HepG2 (cell line): ENCODE measurements around the gene LRRC3. TPM values are rescaled to one million over a fixed set of nuclear protein-coding genes. Genes with fewer than 3 reads are reported as not detected.

Source experiments
- AGO2 ChIP-seq: fragments of 200-400 bp; formaldehyde crosslinking; optimal IDR thresholded peaks from 2 replicates; pipeline ENCODE3; 2017; ENCODE audit warnings: mild to moderate bottlenecking, low read depth, low read length, moderate library complexity
- ATF2 ChIP-seq: sonication (generic); formaldehyde crosslinking; IDR thresholded peaks from 2 replicates; pipeline ENCODE4 v1.4.0; 2020; ENCODE audit warnings: missing genetic modification reagents
- ATF7 ChIP-seq, 2 experiments: fragments of 450-650 bp in 1 of 2; sonication (generic) in 1 of 2; formaldehyde crosslinking in 1 of 2; IDR thresholded peaks; 2 replicates each; pipeline versions ENCODE4 v1.4.0 to v1.6.1; 2016 to 2020; ENCODE audit warnings: antibody characterized with exemption in 1 of 2, mild to moderate bottlenecking in 1 of 2, missing genetic modification reagents in 1 of 2
- HMG20B ChIP-seq: conservative IDR thresholded peaks from 2 replicates; pipeline ENCODE4 v1.6.1; 2016; ENCODE audit warnings: missing genetic modification reagents, missing compliant biosample characterization
- HOXA5 ChIP-seq: sonication (generic); formaldehyde crosslinking; IDR thresholded peaks from 2 replicates; pipeline ENCODE4 v1.4.0; 2020; ENCODE audit warnings: missing genetic modification reagents
- KDM2A ChIP-seq: sonication (generic); formaldehyde crosslinking; IDR thresholded peaks from 2 replicates; pipeline ENCODE4 v1.4.0; 2020; ENCODE audit warnings: low read depth, missing genetic modification reagents, borderline replicate concordance
- MIXL1 ChIP-seq: IDR thresholded peaks from 2 replicates; pipeline ENCODE4 v1.6.1; 2016
- MTF1 ChIP-seq: sonication (generic); formaldehyde crosslinking; IDR thresholded peaks from 2 replicates; pipeline ENCODE4 v1.5.0; 2020; ENCODE audit warnings: missing genetic modification reagents
- PCBP2 ChIP-seq: fragments of 200-400 bp; formaldehyde crosslinking; optimal IDR thresholded peaks from 2 replicates; pipeline ENCODE3; 2018; ENCODE audit warnings: low read length, low read depth; ENCODE audit not compliant: poor library complexity, severe bottlenecking
- RFXAP ChIP-seq: sonication (generic); formaldehyde crosslinking; IDR thresholded peaks from 2 replicates; pipeline ENCODE4 v1.4.0; 2020; ENCODE audit warnings: missing genetic modification reagents, borderline replicate concordance
- THAP11 ChIP-seq: IDR thresholded peaks from 2 replicates; pipeline ENCODE4 v1.6.1; 2016; ENCODE audit warnings: missing biosample characterization, missing genetic modification reagents
- ZNF225 ChIP-seq: sonication (generic); formaldehyde crosslinking; IDR thresholded peaks from 2 replicates; pipeline ENCODE4 v1.4.0; 2020; ENCODE audit warnings: mild to moderate bottlenecking, missing genetic modification reagents
- ZNF382 ChIP-seq: sonication (generic); formaldehyde crosslinking; IDR thresholded peaks from 2 replicates; pipeline ENCODE4 v1.5.0; 2020; ENCODE audit warnings: missing genetic modification reagents, mild to moderate bottlenecking, borderline replicate concordance
- ZNF441 ChIP-seq: sonication (generic); formaldehyde crosslinking; IDR thresholded peaks from 2 replicates; pipeline ENCODE4 v1.7.0; 2021; ENCODE audit warnings: missing genetic modification reagents, borderline replicate concordance
- ZNF75D ChIP-seq: sonication (generic); formaldehyde crosslinking; IDR thresholded peaks from 2 replicates; pipeline ENCODE4 v1.8.1; 2023; ENCODE audit warnings: missing genetic modification reagents, mild to moderate bottlenecking, borderline replicate concordance
- polyA plus RNA-seq, 8 experiments: library from polyadenylated mRNA; depleted of rRNA in 3 of 8; stranded (reverse) in 7 of 8; unstranded in 1 of 8; fragments of >200 nt; fragmentation: Illumina TruSeq in 4 of 8; extraction: Trizol in 4 of 8; gene quantifications; 2 replicates each; pipeline versions ENCODE4 v1.2.1 to v1.2.3, GENCODE V29; 2011 to 2016; ENCODE audit warnings: low read depth in 4 of 8, missing spikeins in 1 of 8, mixed read lengths in 1 of 8; ENCODE audit not compliant: insufficient read depth in 1 of 8
- total RNA-seq, 5 experiments: library from RNA; depleted of rRNA; stranded (reverse); fragments of >200 nt; fragmentation: Illumina TruSeq; extraction: Trizol; gene quantifications; 2 replicates each; pipeline ENCODE4 v1.2.3, GENCODE V29; 2016; ENCODE audit warnings: low read depth in 1 of 5
- TF ChIP-seq, protein P1 (sequence below): sonication (generic); formaldehyde crosslinking; IDR thresholded peaks from 2 replicates; pipeline ENCODE4 v1.8.1; 2023; ENCODE audit warnings: mild to moderate bottlenecking, inconsistent platforms, moderate library complexity, missing genetic modification reagents, borderline replicate concordance
- TF ChIP-seq, protein P2 (sequence below): IDR thresholded peaks from 2 replicates; pipeline ENCODE4 v1.6.1; 2012; ENCODE audit warnings: inconsistent platforms
- TF ChIP-seq, protein P3 (sequence below): sonication (generic); formaldehyde crosslinking; IDR thresholded peaks from 2 replicates; pipeline ENCODE4 v1.8.0; 2023; ENCODE audit warnings: mild to moderate bottlenecking, missing genetic modification reagents
- TF ChIP-seq, protein P4 (sequence below): sonication (generic); formaldehyde crosslinking; IDR thresholded peaks from 2 replicates; pipeline ENCODE4 v1.4.0; 2020; ENCODE audit warnings: low read depth, mild to moderate bottlenecking, missing genetic modification reagents
- TF ChIP-seq, protein P5 (sequence below): sonication (generic); formaldehyde crosslinking; IDR thresholded peaks from 2 replicates; pipeline ENCODE4 v1.4.0; 2020; ENCODE audit warnings: low read depth, mild to moderate bottlenecking, missing genetic modification reagents
- TF ChIP-seq, protein P6 (sequence below): sonication (generic); formaldehyde crosslinking; IDR thresholded peaks from 2 replicates; pipeline ENCODE4 v1.8.1; 2023; ENCODE audit warnings: missing genetic modification reagents, inconsistent platforms, borderline replicate concordance

Gene LRRC3
- total and polyA plus RNA-seq, 2 of the 13 experiments (the other 11 are each of a cell fraction or from before 2014, with no cell fraction given) = 4.8 to 16.5 TPM

- TF ChIP-seq, protein P1, sequence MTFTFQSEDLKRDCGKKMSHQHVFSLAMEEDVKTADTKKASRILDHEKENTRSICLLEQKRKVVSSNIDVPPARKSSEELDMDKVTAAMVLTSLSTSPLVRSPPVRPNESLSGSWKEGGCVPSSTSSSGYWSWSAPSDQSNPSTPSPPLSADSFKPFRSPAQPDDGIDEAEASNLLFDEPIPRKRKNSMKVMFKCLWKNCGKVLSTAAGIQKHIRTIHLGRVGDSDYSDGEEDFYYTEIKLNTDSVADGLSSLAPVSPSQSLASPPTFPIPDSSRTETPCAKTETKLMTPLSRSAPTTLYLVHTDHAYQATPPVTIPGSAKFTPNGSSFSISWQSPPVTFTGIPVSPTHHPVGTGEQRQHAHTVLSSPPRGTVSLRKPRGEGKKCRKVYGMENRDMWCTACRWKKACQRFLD (CRISPR knock-in tag) = no peak
- no peak for TF ChIP-seq ZNF382 (CRISPR knock-in tag)
- TF ChIP-seq, protein P2, sequence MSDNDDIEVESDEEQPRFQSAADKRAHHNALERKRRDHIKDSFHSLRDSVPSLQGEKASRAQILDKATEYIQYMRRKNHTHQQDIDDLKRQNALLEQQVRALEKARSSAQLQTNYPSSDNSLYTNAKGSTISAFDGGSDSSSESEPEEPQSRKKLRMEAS = no peak
- TF ChIP-seq, protein P3, sequence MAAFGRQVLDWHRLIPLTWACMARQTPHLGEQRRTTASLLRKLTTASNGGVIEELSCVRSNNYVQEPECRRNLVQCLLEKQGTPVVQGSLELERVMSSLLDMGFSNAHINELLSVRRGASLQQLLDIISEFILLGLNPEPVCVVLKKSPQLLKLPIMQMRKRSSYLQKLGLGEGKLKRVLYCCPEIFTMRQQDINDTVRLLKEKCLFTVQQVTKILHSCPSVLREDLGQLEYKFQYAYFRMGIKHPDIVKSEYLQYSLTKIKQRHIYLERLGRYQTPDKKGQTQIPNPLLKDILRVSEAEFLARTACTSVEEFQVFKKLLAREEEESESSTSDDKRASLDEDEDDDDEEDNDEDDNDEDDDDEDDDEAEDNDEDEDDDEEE (CRISPR knock-in tag) = no peak
- peak; percentile 69; the same call in 1 of the 2 replicates for TF ChIP-seq ZNF441
- no peak for TF ChIP-seq MTF1 (CRISPR knock-in tag)
- TF ChIP-seq HOXA5 (CRISPR knock-in tag) = no peak
- no peak for TF ChIP-seq ATF7 (IDR thresholded peaks at IDR 0.05)
- TF ChIP-seq ATF7 (CRISPR knock-in tag; IDR thresholded peaks at IDR 0.05) = no peak
- TF ChIP-seq, protein P4, sequence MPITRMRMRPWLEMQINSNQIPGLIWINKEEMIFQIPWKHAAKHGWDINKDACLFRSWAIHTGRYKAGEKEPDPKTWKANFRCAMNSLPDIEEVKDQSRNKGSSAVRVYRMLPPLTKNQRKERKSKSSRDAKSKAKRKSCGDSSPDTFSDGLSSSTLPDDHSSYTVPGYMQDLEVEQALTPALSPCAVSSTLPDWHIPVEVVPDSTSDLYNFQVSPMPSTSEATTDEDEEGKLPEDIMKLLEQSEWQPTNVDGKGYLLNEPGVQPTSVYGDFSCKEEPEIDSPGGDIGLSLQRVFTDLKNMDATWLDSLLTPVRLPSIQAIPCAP (CRISPR knock-in tag) = no peak
- TF ChIP-seq KDM2A = peak; percentile 59; the same call in 1 of the 2 replicates
- TF ChIP-seq, protein P5, sequence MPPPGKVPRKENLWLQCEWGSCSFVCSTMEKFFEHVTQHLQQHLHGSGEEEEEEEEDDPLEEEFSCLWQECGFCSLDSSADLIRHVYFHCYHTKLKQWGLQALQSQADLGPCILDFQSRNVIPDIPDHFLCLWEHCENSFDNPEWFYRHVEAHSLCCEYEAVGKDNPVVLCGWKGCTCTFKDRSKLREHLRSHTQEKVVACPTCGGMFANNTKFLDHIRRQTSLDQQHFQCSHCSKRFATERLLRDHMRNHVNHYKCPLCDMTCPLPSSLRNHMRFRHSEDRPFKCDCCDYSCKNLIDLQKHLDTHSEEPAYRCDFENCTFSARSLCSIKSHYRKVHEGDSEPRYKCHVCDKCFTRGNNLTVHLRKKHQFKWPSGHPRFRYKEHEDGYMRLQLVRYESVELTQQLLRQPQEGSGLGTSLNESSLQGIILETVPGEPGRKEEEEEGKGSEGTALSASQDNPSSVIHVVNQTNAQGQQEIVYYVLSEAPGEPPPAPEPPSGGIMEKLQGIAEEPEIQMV (CRISPR knock-in tag) = no peak
- no peak for TF ChIP-seq HMG20B (CRISPR knock-in tag)
- no peak for TF ChIP-seq MIXL1
- TF ChIP-seq ATF2 (CRISPR knock-in tag) = no peak
- no peak for TF ChIP-seq THAP11 (CRISPR knock-in tag)
- TF ChIP-seq RFXAP (CRISPR knock-in tag) = no peak
- TF ChIP-seq, protein P6, sequence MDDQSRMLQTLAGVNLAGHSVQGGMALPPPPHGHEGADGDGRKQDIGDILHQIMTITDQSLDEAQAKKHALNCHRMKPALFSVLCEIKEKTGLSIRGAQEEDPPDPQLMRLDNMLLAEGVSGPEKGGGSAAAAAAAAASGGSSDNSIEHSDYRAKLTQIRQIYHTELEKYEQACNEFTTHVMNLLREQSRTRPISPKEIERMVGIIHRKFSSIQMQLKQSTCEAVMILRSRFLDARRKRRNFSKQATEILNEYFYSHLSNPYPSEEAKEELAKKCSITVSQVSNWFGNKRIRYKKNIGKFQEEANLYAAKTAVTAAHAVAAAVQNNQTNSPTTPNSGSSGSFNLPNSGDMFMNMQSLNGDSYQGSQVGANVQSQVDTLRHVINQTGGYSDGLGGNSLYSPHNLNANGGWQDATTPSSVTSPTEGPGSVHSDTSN (CRISPR knock-in tag) = 0 out of 2 replicates have a peak, but pooled peaks have one; percentile 18
- TF ChIP-seq PCBP2 = no peak
- TF ChIP-seq ZNF75D (CRISPR knock-in tag) = no peak
- no peak for TF ChIP-seq ZNF225 (CRISPR knock-in tag)
- TF ChIP-seq AGO2 = peak; percentile 88
Observed at GRCh38 chr21:44506279-44507255, 51.3 kb downstream of the LRRC3 start (continued).
